Uterus (tissue), 2 donors: Measurements from ENCODE around the gene ISL1.

Experiments used
- CTCF ChIP-seq, 4 experiments: fragments of 200-600 bp in 2 of 4; fragments of 450-650 bp in 2 of 4; sonication (generic) in 2 of 4; IDR thresholded peaks; one replicate each; pipeline ENCODE4 v1.5.1; 2016 to 2019; ENCODE audit warnings: antibody characterized with exemption in 4 of 4, mild to moderate bottlenecking in 2 of 4, moderate library complexity in 1 of 4
- POLR2A ChIP-seq, 2 donors: fragments of 450-650 bp; IDR thresholded peaks; one replicate each; pipeline ENCODE4 v1.6.1; 2016; ENCODE audit warnings: antibody characterized with exemption in 2 of 2, mild to moderate bottlenecking in 1 of 2, moderate library complexity in 1 of 2

DNA sequence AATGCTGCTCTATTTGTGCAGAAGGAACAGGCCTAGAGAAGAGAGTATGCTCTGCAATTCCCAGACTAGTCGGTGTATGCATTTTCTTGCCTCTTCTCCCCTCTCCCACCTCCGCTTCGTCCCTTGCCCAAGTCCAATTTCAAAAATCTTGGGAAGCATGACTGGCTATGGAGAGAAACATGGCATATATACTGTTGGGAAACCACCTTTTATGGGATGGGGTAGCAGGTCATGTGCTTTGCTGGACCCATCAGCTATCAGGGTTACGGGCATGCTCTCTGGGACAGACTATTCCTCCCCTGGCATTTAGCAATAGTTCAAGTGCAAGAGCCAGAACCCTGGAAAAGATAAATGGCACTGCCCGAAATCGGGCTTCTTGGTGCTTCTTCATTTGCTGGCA lies 12.0 kb downstream of the ISL1 start:
- TF ChIP-seq CTCF (IDR thresholded peaks at IDR 0.05) (no peak), POLR2A (IDR thresholded peaks at IDR 0.05) (no peak)
